Transverse colon (tissue), 1 donor: ENCODE results near the gene TRAK1.

ENCODE experiments used
- EP300 ChIP-seq: sonication (generic); formaldehyde crosslinking; IDR thresholded peaks from one replicate; pipeline ENCODE4 v1.6.1; 2017; ENCODE audit warnings: antibody characterized with exemption, low read depth
- POLR2A ChIP-seq: fragments of 450-650 bp; IDR thresholded peaks from one replicate; pipeline ENCODE4 v1.6.1; 2016; ENCODE audit warnings: antibody characterized with exemption, mild to moderate bottlenecking, moderate library complexity

- no peak for TF ChIP-seq EP300
- peak; percentile 90 for TF ChIP-seq POLR2A
Measured at GRCh38 chr3:42159706-42160472, 68.7 kb downstream of the TRAK1 start.
